B cell (primary cell): ENCODE measurements around the gene KRT71.

Experiments used
- EZH2 ChIP-seq: IDR thresholded peaks from 2 replicates; pipeline ENCODE4 v1.6.1; 2012; ENCODE audit warnings: borderline replicate concordance, low read depth, mild to moderate bottlenecking, moderate library complexity, low read length; ENCODE audit not compliant: insufficient read depth, poor library complexity, severe bottlenecking
- TF ChIP-seq, protein P1 (sequence below): fragments of 200-600 bp; IDR thresholded peaks from one replicate; pipeline ENCODE4 v1.8.0; 2022; ENCODE audit warnings: antibody characterized with exemption, mild to moderate bottlenecking

DNA sequence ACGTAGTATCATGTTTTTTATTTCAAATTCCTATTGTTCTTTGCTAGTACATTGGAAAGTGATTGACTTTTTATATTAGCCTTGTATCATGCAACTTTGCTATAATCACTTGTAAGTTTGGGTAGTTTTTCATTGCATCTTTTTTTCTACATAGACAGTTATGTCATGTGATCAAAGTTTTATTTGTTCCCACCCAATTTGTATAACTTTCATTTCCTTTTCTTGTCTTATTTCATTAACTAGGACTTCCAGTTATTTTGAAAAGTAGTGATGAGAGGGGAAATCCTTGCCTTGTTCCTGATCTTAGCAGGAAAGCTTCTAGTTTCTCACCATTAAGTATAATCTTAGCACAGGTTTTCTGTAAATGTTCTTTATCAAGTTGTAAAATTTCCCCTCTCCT, 50.1 kb downstream of the KRT71 start:
- TF ChIP-seq, protein P1, sequence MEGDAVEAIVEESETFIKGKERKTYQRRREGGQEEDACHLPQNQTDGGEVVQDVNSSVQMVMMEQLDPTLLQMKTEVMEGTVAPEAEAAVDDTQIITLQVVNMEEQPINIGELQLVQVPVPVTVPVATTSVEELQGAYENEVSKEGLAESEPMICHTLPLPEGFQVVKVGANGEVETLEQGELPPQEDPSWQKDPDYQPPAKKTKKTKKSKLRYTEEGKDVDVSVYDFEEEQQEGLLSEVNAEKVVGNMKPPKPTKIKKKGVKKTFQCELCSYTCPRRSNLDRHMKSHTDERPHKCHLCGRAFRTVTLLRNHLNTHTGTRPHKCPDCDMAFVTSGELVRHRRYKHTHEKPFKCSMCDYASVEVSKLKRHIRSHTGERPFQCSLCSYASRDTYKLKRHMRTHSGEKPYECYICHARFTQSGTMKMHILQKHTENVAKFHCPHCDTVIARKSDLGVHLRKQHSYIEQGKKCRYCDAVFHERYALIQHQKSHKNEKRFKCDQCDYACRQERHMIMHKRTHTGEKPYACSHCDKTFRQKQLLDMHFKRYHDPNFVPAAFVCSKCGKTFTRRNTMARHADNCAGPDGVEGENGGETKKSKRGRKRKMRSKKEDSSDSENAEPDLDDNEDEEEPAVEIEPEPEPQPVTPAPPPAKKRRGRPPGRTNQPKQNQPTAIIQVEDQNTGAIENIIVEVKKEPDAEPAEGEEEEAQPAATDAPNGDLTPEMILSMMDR = no peak
- TF ChIP-seq EZH2 = no peak
